ENCODE results near the gene MS4A2. TPM values are rescaled to one million over a fixed set of nuclear protein-coding genes. Genes with fewer than 3 reads are reported as not detected.

Gene MS4A2
- total and polyA plus RNA-seq, 12 donors = 0.03 to 0.16 (median 0.06) TPM; not detected in 7

DNA sequence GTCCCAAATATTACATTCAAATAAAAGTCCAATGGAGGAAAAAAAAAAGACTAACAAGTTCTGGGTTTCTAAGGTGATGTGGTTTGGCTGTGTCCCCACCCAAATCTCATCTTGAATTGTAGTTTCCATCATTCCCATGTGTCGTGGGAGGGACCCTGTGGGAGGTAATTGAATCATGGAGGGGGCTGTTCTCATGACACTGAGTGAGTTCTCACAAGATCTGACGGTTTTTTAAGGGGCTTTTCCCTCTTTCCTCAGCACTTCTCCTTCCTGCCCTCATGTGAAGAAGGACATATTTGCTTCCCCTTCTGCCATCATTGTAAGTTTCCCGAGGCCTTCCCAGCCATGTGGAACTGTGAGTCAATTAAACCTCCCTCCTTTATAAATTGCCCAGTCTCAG, 7.9 kb upstream of the MS4A2 start:
- 51 to 76% (median 54%) methylated on average over 3 of the region's 3 CpGs for WGBS, 4 donors
- H3K36me3 ChIP-seq (replicated peaks in 1 of 2) = no peaks in the 10 kb centered on the region
- no peaks in the 10 kb centered on the region for H3K27me3 ChIP-seq
- intact Hi-C loops (cut with DNase I) = no loop called here
- no peaks in the 10 kb centered on the region for H3K9me3 ChIP-seq (replicated peaks in 1 of 3)
- TF ChIP-seq, protein P1, sequence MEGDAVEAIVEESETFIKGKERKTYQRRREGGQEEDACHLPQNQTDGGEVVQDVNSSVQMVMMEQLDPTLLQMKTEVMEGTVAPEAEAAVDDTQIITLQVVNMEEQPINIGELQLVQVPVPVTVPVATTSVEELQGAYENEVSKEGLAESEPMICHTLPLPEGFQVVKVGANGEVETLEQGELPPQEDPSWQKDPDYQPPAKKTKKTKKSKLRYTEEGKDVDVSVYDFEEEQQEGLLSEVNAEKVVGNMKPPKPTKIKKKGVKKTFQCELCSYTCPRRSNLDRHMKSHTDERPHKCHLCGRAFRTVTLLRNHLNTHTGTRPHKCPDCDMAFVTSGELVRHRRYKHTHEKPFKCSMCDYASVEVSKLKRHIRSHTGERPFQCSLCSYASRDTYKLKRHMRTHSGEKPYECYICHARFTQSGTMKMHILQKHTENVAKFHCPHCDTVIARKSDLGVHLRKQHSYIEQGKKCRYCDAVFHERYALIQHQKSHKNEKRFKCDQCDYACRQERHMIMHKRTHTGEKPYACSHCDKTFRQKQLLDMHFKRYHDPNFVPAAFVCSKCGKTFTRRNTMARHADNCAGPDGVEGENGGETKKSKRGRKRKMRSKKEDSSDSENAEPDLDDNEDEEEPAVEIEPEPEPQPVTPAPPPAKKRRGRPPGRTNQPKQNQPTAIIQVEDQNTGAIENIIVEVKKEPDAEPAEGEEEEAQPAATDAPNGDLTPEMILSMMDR (IDR thresholded peaks at IDR 0.05) = no peak
- TF ChIP-seq POLR2A (IDR thresholded peaks at IDR 0.05) = no peak
- no peak overlapping the region for H3K27ac ChIP-seq
- H3K4me1 ChIP-seq (replicated peaks in 1 of 2) = no peaks in the 10 kb centered on the region
- no peak overlapping the region for H3K4me3 ChIP-seq
- no peak for DNase-seq

DNA sequence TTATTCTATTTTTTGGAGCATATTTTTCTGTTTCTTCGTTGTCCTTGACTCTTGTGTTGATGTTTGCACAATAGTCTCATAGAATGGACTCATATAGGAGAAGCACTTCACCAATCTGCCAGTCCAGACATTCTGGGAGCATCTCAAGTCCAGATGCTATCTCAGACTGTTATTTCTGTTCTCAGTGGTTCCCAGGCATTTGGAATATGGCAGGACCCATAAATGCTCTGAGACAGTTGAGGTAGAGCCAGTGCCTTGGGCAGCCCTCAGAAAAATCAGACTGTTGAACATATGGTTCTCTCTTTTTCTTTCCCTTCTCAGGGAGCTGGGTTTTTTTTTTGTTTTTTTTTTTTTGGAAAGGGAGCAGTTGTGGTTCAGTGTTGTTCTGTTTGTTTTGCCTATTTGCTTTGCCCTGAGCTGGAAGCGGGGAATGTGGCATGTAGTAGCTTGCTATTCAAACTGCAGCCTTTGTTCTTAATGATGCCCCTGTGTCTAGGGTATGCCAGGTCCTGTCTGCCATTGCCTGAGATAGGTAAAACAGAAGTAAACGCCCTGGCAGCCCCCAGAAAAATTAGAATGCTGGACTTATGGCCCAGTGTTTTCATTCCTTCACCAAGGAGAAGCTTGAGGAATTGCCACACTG, 3.7 kb upstream of the MS4A2 start:
- intact Hi-C loops (cut with DNase I) = no loop called here
- WGBS, 4 donors = 71 to 77% (median 73%) methylated on average over 3 of the region's 3 CpGs
- Histone ChIP-seq H3K4me1 (replicated peaks in 1 of 2) (no peaks in the 10 kb centered on the region), H3K36me3 (replicated peaks in 1 of 2) (no peaks in the 10 kb centered on the region), H3K4me3 (no peak overlapping the region), H3K27ac (no peak overlapping the region), H3K9me3 (replicated peaks in 1 of 3) (no peaks in the 10 kb centered on the region), H3K27me3 (no peaks in the 10 kb centered on the region)
- TF ChIP-seq, protein P1 (IDR thresholded peaks at IDR 0.05) = no peak
- TF ChIP-seq POLR2A (IDR thresholded peaks at IDR 0.05) = no peak
- DNase-seq = no peak

DNA sequence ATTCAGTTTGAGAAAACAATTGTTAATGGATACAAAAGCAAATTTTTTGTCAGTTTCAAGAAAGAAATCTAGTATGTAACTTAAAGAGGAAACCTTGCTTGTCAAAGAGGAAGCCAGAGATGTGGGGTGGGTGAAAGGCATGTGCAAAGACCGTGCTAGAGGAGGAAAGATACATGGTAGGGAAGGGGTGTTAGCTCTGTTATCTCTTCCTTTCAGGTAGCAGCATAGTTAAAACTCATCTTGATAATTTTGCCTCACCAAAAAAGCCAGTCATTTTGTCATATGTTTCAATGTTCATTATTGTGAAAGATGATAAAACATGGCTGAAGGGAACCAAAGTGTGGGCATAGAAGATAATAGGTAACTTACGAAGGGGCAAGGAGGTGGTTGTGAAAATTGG, 2.6 kb upstream of the MS4A2 start:
- intact Hi-C loops (cut with DNase I) = no loop called here
- no peaks in the 10 kb centered on the region for H3K4me1 ChIP-seq (replicated peaks in 1 of 2)
- no peaks in the 10 kb centered on the region for H3K9me3 ChIP-seq (replicated peaks in 1 of 3)
- no peaks in the 10 kb centered on the region for H3K36me3 ChIP-seq (replicated peaks in 1 of 2)
- no peak overlapping the region for H3K27ac ChIP-seq
- DNase-seq = no peak
- TF ChIP-seq, protein P1 (IDR thresholded peaks at IDR 0.05) = no peak
- no peak for TF ChIP-seq POLR2A (IDR thresholded peaks at IDR 0.05)
- 70 to 84% (median 79%) methylated on average over 2 of the region's 2 CpGs for WGBS, 4 donors
- no peaks in the 10 kb centered on the region for H3K27me3 ChIP-seq
- H3K4me3 ChIP-seq = no peak overlapping the region

DNA sequence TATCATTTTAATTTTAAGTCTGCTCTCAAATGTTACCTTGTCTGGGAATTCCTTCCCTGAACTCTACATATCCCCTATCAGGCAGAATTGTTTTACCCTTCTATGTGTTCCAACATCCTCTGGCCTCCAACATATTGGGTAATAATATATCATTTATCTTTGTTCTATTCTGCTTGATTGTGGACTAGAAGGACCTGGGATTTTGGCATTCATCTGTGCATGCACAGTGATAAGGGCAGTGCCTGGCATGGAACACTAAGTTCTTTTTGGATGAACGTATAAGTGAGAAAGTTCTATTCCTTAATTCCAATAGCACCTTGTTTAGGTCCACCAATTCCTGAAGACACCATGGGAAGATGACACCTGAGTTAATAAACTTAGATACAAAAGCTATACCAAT, 1.2 kb upstream of the MS4A2 start:
- H3K27me3 ChIP-seq = no peaks in the 10 kb centered on the region
- no peak overlapping the region for H3K4me3 ChIP-seq
- peak in 1 of 7 donors; percentile 28 for DNase-seq
- H3K36me3 ChIP-seq (replicated peaks in 1 of 2) = no peaks in the 10 kb centered on the region
- H3K27ac ChIP-seq = no peak overlapping the region
- WGBS, 4 donors = 47 to 73% (median 57%) methylated on average over 1 of the region's 1 CpG
- TF ChIP-seq, protein P1 (IDR thresholded peaks at IDR 0.05) = no peak
- no peak for TF ChIP-seq POLR2A (IDR thresholded peaks at IDR 0.05)
- intact Hi-C loops (cut with DNase I) = no loop called here
- H3K9me3 ChIP-seq (replicated peaks in 1 of 3) = no peaks in the 10 kb centered on the region
- no peaks in the 10 kb centered on the region for H3K4me1 ChIP-seq (replicated peaks in 1 of 2)

Data from adrenal gland (tissue), 12 donors.